ENCODE measurements around the gene HNRNPK.

DNA sequence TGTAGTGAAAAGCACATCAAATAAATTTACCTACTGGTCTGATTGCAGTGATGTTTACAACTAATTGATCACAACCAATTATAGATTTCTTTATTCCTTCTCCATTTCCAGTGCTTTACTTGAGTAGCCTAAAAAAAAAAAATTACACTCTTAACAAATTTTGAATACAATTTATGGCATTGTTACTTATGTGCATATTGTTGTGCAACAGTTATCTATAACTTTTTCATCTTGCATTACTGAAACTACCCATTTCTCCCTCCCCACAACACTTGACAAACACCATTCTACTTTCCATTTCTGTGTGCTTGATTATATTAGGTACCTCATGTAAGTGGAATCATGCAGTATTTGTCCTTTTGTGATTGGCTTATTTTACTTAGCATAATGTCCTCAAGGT is 12.9 kb upstream of the HNRNPK start:
- TF ChIP-seq TCF7L2 (IDR thresholded peaks at IDR 0.05; ENCODE audit: low read depth, low read length) (no peak), SP2 (CRISPR knock-in tag; IDR thresholded peaks at IDR 0.05) (no peak), PAF1 (CRISPR knock-in tag; IDR thresholded peaks at IDR 0.05) (no peak), ETV6 (CRISPR knock-in tag; conservative IDR thresholded peaks at IDR 0.05) (no peak), ZNF614 (CRISPR knock-in tag; IDR thresholded peaks at IDR 0.05; ENCODE audit: borderline replicate concordance) (no peak), MXI1 (IDR thresholded peaks at IDR 0.05; ENCODE audit: borderline replicate concordance, low read depth, low read length) (no peak), ZNF282 (IDR thresholded peaks at IDR 0.05; ENCODE audit: partially characterized antibody) (no peak), NCOA1 (CRISPR knock-in tag; IDR thresholded peaks at IDR 0.05) (no peak), FOSL2 (CRISPR knock-in tag; IDR thresholded peaks at IDR 0.05) (no peak), ZBTB7A (CRISPR knock-in tag; IDR thresholded peaks at IDR 0.05) (no peak)
- TF ChIP-seq, protein P1, sequence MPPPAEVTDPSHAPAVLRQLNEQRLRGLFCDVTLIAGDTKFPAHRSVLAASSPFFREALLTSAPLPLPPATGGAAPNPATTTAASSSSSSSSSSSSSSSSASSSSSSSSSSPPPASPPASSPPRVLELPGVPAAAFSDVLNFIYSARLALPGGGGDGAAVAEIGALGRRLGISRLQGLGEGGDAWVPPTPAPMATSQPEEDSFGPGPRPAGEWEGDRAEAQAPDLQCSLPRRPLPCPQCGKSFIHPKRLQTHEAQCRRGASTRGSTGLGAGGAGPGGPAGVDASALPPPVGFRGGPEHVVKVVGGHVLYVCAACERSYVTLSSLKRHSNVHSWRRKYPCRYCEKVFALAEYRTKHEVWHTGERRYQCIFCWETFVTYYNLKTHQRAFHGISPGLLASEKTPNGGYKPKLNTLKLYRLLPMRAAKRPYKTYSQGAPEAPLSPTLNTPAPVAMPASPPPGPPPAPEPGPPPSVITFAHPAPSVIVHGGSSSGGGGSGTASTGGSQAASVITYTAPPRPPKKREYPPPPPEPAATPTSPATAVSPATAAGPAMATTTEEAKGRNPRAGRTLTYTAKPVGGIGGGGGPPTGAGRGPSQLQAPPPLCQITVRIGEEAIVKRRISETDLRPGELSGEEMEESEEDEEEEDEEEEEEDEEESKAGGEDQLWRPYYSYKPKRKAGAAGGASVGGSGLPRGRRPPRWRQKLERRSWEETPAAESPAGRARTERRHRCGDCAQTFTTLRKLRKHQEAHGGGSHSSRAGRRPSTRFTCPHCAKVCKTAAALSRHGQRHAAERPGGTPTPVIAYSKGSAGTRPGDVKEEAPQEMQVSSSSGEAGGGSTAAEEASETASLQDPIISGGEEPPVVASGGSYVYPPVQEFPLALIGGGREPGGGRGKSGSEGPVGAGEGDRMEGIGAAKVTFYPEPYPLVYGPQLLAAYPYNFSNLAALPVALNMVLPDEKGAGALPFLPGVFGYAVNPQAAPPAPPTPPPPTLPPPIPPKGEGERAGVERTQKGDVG (CRISPR knock-in tag; IDR thresholded peaks at IDR 0.05; ENCODE audit: borderline replicate concordance): no peak
- TF ChIP-seq, protein P2, sequence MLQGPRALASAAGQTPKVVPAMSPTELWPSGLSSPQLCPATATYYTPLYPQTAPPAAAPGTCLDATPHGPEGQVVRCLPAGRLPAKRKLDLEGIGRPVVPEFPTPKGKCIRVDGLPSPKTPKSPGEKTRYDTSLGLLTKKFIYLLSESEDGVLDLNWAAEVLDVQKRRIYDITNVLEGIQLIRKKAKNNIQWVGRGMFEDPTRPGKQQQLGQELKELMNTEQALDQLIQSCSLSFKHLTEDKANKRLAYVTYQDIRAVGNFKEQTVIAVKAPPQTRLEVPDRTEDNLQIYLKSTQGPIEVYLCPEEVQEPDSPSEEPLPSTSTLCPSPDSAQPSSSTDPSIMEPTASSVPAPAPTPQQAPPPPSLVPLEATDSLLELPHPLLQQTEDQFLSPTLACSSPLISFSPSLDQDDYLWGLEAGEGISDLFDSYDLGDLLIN (CRISPR knock-in tag; IDR thresholded peaks at IDR 0.05; ENCODE audit: borderline replicate concordance): no peak

Data from HepG2 (cell line).